H9 (cell line): ENCODE data around the gene ACAP1. TPM values are rescaled to one million over a fixed set of nuclear protein-coding genes. Genes with fewer than 3 reads are reported as not detected.

Experiments
- DNase-seq: peaks from one replicate; pipeline ENCODE4 v3.0.0-alpha.2; 2017
- H2AFZ ChIP-seq: one replicate; pipeline ENCODE4 v1.6.1; 2013; ENCODE audit warnings: mild to moderate bottlenecking, low read length, control low read depth, moderate library complexity
- H2AK5ac ChIP-seq: 2 replicates; pipeline ENCODE4 v1.6.1; 2013; ENCODE audit warnings: low read length, control low read depth, mixed read lengths; ENCODE audit not compliant: insufficient read length
- H2BK120ac ChIP-seq: one replicate; pipeline ENCODE4 v1.6.1; 2013; ENCODE audit warnings: low read depth, mild to moderate bottlenecking, low read length, control low read depth, inconsistent platforms; ENCODE audit not compliant: poor library complexity, severe bottlenecking
- H2BK12ac ChIP-seq: 2 replicates; pipeline ENCODE4 v1.6.1; 2013; ENCODE audit warnings: low read length, control low read depth, mixed read lengths, low read depth; ENCODE audit not compliant: insufficient read length
- H2BK15ac ChIP-seq: 2 replicates; pipeline ENCODE4 v1.6.1; 2013; ENCODE audit warnings: low read depth, low read length, control low read depth
- H2BK20ac ChIP-seq: one replicate; pipeline ENCODE4 v1.6.1; 2013; ENCODE audit warnings: low read depth, mild to moderate bottlenecking, low read length, control low read depth, inconsistent platforms; ENCODE audit not compliant: poor library complexity, severe bottlenecking
- H2BK5ac ChIP-seq: 2 replicates; pipeline ENCODE4 v1.6.1; 2013; ENCODE audit warnings: low read length, control low read depth, mixed read lengths; ENCODE audit not compliant: insufficient read length
- H3K14ac ChIP-seq: 2 replicates; pipeline ENCODE4 v1.6.1; 2013; ENCODE audit warnings: low read length, control low read depth; ENCODE audit not compliant: insufficient read depth
- H3K18ac ChIP-seq: 2 replicates; pipeline ENCODE4 v1.6.1; 2013; ENCODE audit warnings: low read depth, mild to moderate bottlenecking, mixed read lengths, low read length, control low read depth; ENCODE audit not compliant: insufficient read length
- H3K23ac ChIP-seq: 2 replicates; pipeline ENCODE4 v1.6.1; 2013; ENCODE audit warnings: low read length, control low read depth, mixed read lengths, low read depth; ENCODE audit not compliant: insufficient read length
- H3K23me2 ChIP-seq: 2 replicates; pipeline ENCODE4 v1.6.1; 2013; ENCODE audit warnings: low read depth, mild to moderate bottlenecking, mixed read lengths, low read length, control low read depth; ENCODE audit not compliant: insufficient read length, poor library complexity, severe bottlenecking
- H3K27ac ChIP-seq: 2 replicates; pipeline ENCODE4 v1.5.1; 2013; ENCODE audit warnings: low read length, control low read depth, mixed read lengths, low read depth; ENCODE audit not compliant: insufficient read length
- H3K27me3 ChIP-seq: 2 replicates; pipeline ENCODE4 v1.6.1; 2013; ENCODE audit warnings: low read length, control low read depth, inconsistent platforms; ENCODE audit not compliant: insufficient read depth
- H3K4ac ChIP-seq: 2 replicates; pipeline ENCODE4 v1.6.1; 2013; ENCODE audit warnings: low read depth, mild to moderate bottlenecking, control low read depth, inconsistent platforms, low read length, moderate library complexity
- H3K4me1 ChIP-seq: 2 replicates; pipeline ENCODE4 v1.6.1; 2013; ENCODE audit warnings: low read length, control low read depth, inconsistent platforms; ENCODE audit not compliant: insufficient read depth
- H3K4me2 ChIP-seq: 2 replicates; pipeline ENCODE4 v1.6.1; 2013; ENCODE audit warnings: low read length, control low read depth, mixed read lengths; ENCODE audit not compliant: insufficient read length, insufficient read depth
- H3K56ac ChIP-seq: 2 replicates; pipeline ENCODE4 v1.6.1; 2013; ENCODE audit warnings: low read depth, mild to moderate bottlenecking, mixed read lengths, low read length, control low read depth; ENCODE audit not compliant: insufficient read length
- H3K79me1 ChIP-seq: 2 replicates; pipeline ENCODE4 v1.6.1; 2013; ENCODE audit warnings: low read depth, mild to moderate bottlenecking, moderate library complexity, low read length, control low read depth, inconsistent platforms; ENCODE audit not compliant: insufficient read depth, poor library complexity, severe bottlenecking
- H3K79me2 ChIP-seq: 2 replicates; pipeline ENCODE4 v1.6.1; 2013; ENCODE audit warnings: low read length, control low read depth, inconsistent platforms; ENCODE audit not compliant: insufficient read depth
- H3K9ac ChIP-seq: 2 replicates; pipeline ENCODE4 v1.6.1; 2013; ENCODE audit warnings: low read length, control low read depth, mixed read lengths; ENCODE audit not compliant: insufficient read length; ENCODE audit errors: extremely low read depth
- H3K9me3 ChIP-seq: one replicate; pipeline ENCODE4 v1.6.1; 2013; ENCODE audit warnings: low read depth, low read length, inconsistent platforms; ENCODE audit not compliant: control insufficient read depth
- H3T11ph ChIP-seq: one replicate; pipeline ENCODE4 v1.6.1; 2013; ENCODE audit warnings: mild to moderate bottlenecking, low read length, control low read depth, inconsistent platforms
- H4K20me1 ChIP-seq: one replicate; pipeline ENCODE4 v1.6.1; 2013; ENCODE audit not compliant: control insufficient read depth, insufficient read length, insufficient read depth
- H4K5ac ChIP-seq: 2 replicates; pipeline ENCODE4 v1.6.1; 2013; ENCODE audit warnings: low read depth, mild to moderate bottlenecking, mixed read lengths, low read length, control low read depth; ENCODE audit not compliant: insufficient read length
- H4K8ac ChIP-seq: replicated peaks from 2 replicates; pipeline ENCODE4 v1.6.1; 2013; ENCODE audit warnings: low read length, control low read depth, mixed read lengths, low read depth; ENCODE audit not compliant: insufficient read length
- H4K91ac ChIP-seq: 2 replicates; pipeline ENCODE4 v1.6.1; 2013; ENCODE audit warnings: low read depth, mild to moderate bottlenecking, moderate library complexity, mixed read lengths, low read length, control low read depth; ENCODE audit not compliant: insufficient read length
- H3K27ac Mint-ChIP-seq, 3 experiments: 2 replicates in 2 of 3; 3 replicates in 1 of 3; pipeline ENCODE4 v1.8.0; 2020 to 2021; ENCODE audit warnings: mixed read lengths in 3 of 3, mild to moderate bottlenecking in 1 of 3, moderate library complexity in 1 of 3
- H3K27me3 Mint-ChIP-seq: 2 replicates; pipeline ENCODE4 v1.8.0; 2021; ENCODE audit warnings: low read depth, mild to moderate bottlenecking, moderate library complexity, mixed read lengths
- H3K36me3 Mint-ChIP-seq, 3 experiments: 2 replicates in 2 of 3; 3 replicates in 1 of 3; pipeline ENCODE4 v1.8.0; 2020 to 2021; ENCODE audit warnings: low read depth in 3 of 3, mixed read lengths in 3 of 3; ENCODE audit not compliant: insufficient read depth in 1 of 3
- H3K4me1 Mint-ChIP-seq, 2 experiments: 2 replicates each; pipeline ENCODE4 v1.8.0; 2020; ENCODE audit warnings: mixed read lengths in 2 of 2
- H3K4me3 Mint-ChIP-seq, 2 experiments: 2 replicates in 1 of 2; 3 replicates in 1 of 2; pipeline ENCODE4 v1.8.0; 2020 to 2021; ENCODE audit warnings: mild to moderate bottlenecking in 2 of 2, mixed read lengths in 2 of 2, moderate library complexity in 1 of 2
- H3K9me3 Mint-ChIP-seq, 2 experiments: 2 replicates in 1 of 2; 3 replicates in 1 of 2; pipeline ENCODE4 v1.8.0; 2020; ENCODE audit warnings: mild to moderate bottlenecking in 2 of 2, mixed read lengths in 2 of 2, moderate library complexity in 1 of 2
- WGBS: extraction: QIAGEN DNeasy Blood & Tissue Kit; methylation state at CpG from one replicate; pipeline ENCODE4 v1.1.7; 2013; ENCODE audit warnings: missing lambda C conversion rate, low lambda C conversion rate, mixed read lengths; ENCODE audit not compliant: insufficient read length; ENCODE audit errors: extremely low coverage; 5-methylcytosine and 5-hydroxymethylcytosine counted together
- total RNA-seq: library from RNA; stranded (reverse); gene quantifications from 2 replicates; pipeline ENCODE4 v1.2.1, GENCODE V29; 2021
- TF ChIP-seq, protein P1 (sequence below): fragments of 200-600 bp; sonication (generic); conservative IDR thresholded peaks from 3 replicates; pipeline ENCODE4 v1.8.0; 2021; ENCODE audit warnings: antibody characterized with exemption, mild to moderate bottlenecking

The ACAP1 gene
- total RNA-seq, 1 experiment from 2014 or later = 18.2 TPM

DNA sequence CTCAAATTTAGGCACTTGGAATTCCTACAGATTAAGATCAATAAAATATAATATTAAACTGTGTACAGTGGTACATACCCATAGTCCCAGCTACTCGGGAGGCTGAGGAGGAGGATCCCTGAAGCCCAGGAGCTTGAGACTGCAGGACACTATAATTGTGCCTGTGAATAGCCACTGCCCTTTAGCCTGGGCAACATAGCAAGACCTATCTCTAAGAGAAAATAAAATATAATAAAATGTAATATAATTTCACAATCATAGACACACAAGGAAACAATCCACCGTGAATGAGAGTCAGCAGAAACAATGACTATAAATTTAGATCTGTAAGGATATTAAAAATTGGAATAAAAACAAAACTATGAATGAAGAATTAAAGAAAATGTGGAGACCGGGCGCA is 34.5 kb downstream of the ACAP1 start:
- peaks cover 5% of the 10 kb centered on the region; the same call in 1 of the 2 replicates for H3K4me1 ChIP-seq
- no peak for DNase-seq
- H3K56ac ChIP-seq = no peak overlapping the region
- H4K5ac ChIP-seq = no peak overlapping the region
- no peak overlapping the region for H3K23ac ChIP-seq
- Mint-ChIP-seq H3K4me3 (no peak overlapping the region), H3K36me3 (no peaks in the 10 kb centered on the region), H3K27ac (no peak overlapping the region), H3K27me3 (peaks cover 3% of the 10 kb centered on the region; the same call in 1 of the 2 replicates), H3K4me1 (peaks cover 5 to 24% of the 10 kb centered on the region in 2 experiments), H3K9me3 (no peaks in the 10 kb centered on the region)
- WGBS = no CpG with 5 or more reads among the region's 4 CpGs
- H3K9me3 ChIP-seq = no peaks in the 10 kb centered on the region
- no peak overlapping the region for H2BK12ac ChIP-seq
- no peaks in the 10 kb centered on the region for H3K27me3 ChIP-seq
- H3K14ac ChIP-seq = no peak overlapping the region
- H3K4me2 ChIP-seq = no peak overlapping the region
- H4K20me1 ChIP-seq = no peaks in the 10 kb centered on the region
- no peak overlapping the region for H3T11ph ChIP-seq
- no peaks in the 10 kb centered on the region for H3K79me2 ChIP-seq
- H2BK120ac ChIP-seq = no peak overlapping the region
- no peak overlapping the region for H2BK20ac ChIP-seq
- H4K8ac ChIP-seq = no peak overlapping the region
- H2AK5ac ChIP-seq = no peak overlapping the region
- H3K27ac ChIP-seq = no peak overlapping the region
- no peak overlapping the region for H3K4ac ChIP-seq
- H3K23me2 ChIP-seq = no peaks in the 10 kb centered on the region
- no peak overlapping the region for H3K9ac ChIP-seq
- H2BK15ac ChIP-seq = no peak overlapping the region
- H3K18ac ChIP-seq = no peak overlapping the region
- H2AFZ ChIP-seq = no peak overlapping the region
- TF ChIP-seq, protein P1, sequence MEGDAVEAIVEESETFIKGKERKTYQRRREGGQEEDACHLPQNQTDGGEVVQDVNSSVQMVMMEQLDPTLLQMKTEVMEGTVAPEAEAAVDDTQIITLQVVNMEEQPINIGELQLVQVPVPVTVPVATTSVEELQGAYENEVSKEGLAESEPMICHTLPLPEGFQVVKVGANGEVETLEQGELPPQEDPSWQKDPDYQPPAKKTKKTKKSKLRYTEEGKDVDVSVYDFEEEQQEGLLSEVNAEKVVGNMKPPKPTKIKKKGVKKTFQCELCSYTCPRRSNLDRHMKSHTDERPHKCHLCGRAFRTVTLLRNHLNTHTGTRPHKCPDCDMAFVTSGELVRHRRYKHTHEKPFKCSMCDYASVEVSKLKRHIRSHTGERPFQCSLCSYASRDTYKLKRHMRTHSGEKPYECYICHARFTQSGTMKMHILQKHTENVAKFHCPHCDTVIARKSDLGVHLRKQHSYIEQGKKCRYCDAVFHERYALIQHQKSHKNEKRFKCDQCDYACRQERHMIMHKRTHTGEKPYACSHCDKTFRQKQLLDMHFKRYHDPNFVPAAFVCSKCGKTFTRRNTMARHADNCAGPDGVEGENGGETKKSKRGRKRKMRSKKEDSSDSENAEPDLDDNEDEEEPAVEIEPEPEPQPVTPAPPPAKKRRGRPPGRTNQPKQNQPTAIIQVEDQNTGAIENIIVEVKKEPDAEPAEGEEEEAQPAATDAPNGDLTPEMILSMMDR = no peak
- no peak overlapping the region for H4K91ac ChIP-seq
- H2BK5ac ChIP-seq = no peak overlapping the region
- no peaks in the 10 kb centered on the region for H3K79me1 ChIP-seq
